NCI-H524 (cell line): ENCODE results near the gene PCNX1.

ENCODE experiments used
- DNase-seq, 2 experiments: peaks; one replicate each; lab custom pipeline; 2025; lab: John Stamatoyannopoulos, UW

The PCNX1 gene

DNA sequence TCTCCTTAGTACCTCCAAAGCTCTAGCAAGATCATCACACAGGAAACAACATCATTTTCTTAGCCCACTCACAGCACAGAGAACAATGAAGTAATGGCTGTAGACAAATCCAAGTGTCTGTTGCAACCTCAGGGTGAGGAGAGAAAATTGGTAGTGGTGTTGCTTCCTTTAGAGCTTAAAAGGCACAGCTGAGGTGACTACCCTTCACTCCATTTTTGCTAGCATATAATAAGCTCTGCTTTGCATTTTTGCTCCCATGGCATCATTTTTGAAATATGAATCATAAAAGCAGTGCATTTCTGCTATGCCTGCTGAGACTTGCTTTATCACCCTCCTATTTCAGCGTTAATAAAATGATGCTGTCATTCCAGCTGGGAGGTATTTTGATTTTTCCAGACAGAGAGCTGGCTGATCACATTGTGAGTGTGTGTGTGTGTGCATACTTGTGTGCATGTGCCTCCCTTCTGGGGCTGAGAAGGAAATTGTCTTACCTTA lies 18.5 kb upstream of the PCNX1 start:
- DNase-seq, result no peak

DNA sequence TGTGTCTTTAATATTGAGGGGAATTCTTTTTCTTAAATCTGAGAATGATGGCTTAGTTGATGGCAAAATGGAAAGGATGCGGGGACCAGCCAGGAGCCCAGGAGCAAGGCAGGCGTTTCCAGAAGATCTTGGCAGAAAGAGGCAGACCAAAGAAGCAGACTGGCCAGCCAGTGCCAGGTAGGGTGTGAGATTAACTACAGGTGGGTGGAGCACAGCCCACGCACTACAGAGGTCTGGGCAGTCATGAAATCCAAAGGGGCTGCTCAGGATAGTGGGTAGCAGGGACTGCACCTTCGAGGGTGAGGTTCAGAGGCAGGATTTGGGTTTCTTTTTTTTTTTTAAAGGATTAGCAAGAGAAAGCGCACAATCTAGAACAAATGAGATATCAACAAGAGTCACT lies 17.7 kb upstream of the PCNX1 start:
- no peak for DNase-seq

DNA sequence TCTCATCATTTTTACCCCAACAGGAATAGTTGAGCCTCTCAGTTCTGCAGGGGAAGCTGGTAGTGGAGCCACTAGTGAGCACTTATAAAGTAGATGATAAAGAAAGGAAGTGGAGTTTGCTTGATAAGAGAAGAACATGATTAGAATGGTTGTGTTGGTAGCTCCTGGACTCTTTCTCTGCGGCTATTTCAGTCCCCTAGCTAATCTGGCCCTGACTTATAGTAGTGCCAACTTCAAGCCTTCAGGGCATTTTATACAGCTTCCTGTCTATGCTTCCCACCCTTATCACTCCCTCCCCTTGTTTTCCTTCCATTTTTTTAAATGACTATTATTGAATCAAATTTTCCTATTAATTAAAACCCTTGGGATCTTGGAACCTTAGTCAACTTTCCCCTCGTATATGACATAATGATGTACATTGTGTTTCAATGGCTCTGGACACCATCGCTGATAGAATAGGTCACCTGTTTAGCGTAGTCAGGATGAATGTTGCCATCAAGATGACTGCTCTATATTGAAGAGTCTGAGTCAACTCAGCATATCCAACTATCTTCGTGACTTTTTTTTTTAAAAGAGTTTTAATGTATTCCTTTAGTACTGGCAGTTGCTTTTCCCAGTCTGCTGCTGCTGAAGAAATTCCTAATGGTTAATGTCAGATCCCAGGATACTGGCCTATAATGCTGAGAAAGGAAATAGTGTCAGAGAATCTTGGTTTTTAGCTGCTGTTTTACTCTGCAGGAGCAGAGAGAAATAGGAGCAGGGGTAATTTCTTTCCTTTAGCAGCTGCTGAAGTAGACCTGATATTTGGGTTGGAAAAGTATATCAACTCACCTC lies 16.2 kb upstream of the PCNX1 start:
- DNase-seq, result no peak

DNA sequence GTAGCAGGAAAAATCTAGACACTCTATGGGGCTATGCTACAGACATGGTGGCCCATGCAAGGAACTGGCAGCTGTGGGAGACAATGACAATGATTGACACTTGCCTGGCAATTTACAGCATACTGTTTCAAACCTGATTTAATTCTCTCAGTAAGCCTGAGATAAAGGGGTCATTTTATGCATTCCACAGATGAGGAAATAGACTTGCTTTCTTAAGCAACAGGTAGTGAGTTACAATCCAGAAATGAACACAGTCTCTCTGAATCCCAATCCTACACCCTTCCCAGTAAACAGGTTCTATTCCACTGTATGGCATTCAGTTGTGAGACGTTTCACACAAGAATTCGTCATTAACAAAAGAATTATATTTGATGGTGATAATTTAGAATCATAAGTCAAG lies 15.5 kb upstream of the PCNX1 start:
- no peak for DNase-seq

DNA sequence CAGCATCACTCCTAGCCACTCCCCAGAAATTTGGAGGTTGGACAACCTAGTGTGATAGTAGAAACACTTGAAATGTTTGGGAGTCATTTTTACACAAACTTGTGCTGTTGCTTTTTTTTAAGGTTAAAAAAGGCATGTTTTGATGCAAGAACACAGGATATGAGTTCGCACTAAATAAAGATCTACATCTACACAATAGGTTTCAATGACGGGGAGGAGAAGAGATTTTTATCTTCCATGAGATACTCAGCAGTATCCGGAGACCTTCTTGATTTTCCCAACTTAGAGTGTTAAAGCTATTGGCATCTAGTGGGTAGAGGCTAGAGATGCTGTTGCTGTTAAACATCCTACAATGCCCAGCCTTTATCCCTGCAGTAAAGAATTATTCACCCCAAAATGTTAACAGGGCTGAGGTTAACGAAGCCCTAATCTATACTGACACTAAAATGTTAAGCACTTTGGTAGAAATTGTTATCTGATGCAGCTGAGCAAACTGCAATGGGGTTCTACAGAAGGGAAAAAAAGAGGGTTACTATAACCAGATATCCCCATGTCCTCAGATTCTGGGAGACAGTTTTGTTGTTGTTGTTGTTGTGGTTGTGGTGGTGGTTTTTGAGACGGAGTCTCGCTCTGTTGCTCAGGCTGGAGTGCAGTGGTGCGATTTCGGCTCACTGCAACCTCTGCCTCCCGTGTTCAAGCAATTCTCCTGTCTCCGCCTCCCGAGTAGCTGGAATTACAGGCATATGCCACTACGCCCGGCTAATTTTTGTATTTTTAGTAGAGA lies 14.0 kb upstream of the PCNX1 start:
- no peak for DNase-seq

DNA sequence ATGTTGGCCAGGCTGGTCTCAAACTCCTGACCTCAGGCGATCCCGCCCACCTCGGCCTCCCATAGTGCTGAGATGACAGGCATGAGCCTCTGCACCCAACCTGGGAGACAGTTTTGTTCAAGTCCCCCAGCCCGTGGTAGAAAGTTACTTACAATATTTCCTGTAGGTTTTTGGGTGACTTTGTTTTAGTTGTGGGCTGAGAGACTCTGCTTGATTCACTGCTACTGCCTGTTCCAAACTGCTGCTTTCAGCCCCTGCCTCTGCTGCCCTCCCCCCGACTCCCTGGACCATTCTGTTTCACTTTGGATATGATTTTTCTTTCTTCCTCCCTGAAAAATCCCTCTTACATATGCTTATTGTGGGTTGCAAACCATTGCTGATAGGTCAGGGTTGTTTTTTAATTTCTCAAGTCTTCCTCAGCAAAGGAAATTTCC lies 13.4 kb upstream of the PCNX1 start:
- no peak for DNase-seq

DNA sequence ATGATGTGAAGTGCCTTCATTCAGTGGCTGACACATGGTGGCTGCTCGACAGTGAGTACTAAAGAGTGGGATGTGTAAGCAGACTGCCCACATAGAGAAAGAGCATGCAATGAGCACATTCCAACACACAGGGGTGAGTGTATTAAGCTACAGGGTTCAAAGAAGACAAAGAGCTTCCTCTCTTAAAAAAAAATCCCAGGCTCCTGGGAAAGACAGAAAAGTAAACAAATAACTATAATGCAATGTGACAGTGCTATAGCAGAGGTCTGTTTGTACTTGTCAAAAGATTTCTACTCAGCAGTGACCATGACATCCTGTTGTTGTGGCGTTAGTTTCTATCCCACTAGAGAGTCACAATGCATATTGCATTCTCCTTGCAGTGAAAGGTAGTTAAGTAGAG lies 12.4 kb upstream of the PCNX1 start:
- DNase-seq, result no peak

DNA sequence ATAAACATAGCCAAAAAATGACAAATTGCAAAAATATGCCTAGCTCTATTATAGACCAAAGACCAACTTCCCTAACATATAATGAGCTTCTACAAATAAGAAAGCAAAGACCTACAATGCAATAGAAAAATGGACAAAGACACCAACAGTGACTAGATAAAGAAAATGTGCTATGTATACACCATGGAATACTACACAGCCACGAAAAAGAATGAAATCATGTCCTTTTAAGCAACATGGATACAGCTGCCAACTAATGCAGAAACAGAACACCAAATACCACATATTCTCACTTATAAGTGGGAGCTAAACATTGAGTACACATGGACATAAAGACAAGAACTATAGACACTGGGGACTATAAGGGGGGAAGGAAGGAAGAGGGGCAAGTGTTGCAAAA lies 10.9 kb upstream of the PCNX1 start:
- DNase-seq, result no peak

DNA sequence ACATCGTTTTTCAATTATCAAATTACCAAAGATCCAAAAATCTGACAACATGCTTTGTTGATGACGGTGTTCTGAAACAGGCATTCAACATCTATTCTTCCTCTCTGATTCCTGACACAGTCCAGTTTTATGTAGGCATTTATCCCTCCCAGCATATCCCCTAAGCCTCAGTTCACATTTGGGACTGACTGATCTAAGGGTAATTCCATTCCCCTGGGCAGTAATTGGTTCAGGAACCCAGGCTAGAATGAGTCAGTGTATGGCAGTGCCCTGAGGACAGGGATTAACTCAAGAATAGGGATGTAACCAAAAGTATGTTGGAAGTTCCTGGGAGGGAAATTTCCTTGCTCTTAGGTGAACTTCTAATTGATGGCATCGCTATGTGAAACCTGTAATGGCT lies 10.3 kb upstream of the PCNX1 start:
- no peak for DNase-seq

DNA sequence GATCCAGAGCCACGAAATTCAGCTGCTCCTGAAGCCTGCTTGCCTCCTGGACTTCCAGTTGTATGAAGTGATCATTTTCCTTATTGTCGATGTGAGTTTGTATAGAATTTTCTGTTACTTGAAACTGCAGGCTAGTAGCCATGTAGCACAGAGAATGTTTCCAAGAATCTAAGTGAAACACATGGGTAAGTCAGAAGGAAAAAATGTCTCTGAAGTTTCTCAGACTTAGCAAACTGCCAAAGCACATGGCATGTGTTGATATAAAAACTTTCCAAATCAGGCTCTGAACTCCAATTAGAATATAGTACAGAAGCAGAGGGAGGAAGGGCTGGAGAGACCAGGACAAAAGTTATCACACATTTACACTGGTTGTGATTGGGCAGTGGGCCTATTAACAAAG lies 9.8 kb upstream of the PCNX1 start:
- no peak for DNase-seq

DNA sequence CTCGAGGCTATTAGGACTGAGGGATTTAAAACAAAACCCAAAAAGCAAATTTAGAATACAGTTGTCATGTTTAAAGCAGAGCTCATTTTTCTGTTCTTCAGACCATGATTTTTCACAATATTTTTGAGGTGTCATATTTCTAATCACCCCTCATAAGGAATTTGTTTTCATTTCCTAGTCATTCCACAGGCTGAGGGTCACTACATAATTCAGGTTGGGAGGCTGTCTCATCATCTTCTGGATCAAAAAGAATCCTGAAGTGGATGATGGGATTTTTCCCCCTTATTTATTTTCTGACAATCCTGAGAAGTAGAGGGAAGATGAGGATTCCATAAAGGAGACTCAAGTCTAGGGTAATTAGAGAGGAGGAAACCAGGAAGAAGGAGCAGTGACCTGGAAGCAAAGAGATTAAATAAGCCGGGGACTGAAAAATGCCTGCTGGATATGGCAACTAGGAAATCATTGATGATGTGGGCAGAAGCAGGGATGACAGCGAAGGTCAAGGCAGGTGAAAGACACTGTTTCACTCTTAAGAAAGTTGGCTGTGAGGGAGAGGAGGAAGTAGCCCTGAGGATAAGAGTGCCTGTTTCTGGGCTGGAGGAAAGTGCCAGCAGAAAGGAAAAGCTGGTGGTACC lies 9.0 kb upstream of the PCNX1 start:
- no peak for DNase-seq

DNA sequence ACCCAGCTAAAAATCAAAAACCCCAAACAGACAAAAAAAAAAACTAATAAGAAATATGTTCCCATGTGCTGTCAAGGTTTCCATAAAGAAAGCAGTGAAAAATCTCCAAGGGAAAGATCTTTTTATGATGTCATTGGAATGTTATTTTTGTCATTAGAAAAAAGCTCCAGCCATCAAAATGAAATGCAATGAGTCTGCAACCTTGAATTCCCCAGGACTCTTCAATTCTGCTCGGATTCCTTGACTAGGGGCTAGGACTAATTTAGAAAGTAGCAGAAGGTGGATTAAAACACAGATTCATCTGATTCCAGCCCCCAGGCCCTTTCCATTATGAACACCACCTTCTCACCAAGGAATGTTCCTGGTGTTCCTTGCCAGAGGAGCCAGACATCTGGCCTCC lies 6.0 kb upstream of the PCNX1 start:
- no peak for DNase-seq

DNA sequence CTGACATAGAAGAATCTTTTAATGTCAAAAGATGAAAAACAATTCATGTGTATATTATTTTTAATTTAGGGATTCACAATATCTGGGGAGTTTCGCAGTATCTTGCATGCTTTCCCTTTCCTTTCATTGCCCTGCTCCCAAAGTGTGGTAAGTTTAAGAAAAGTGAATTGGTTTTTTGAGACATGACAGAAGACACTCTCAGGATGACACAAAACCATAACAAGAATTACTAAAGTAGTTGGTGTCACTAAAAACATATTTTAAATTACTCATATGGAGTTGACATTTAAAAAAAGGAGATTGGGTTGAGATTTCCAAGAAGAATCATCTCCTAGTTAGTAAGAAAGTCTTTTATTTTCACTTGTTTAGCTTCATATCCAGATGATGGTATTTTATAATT lies 5.1 kb upstream of the PCNX1 start:
- DNase-seq, result no peak

DNA sequence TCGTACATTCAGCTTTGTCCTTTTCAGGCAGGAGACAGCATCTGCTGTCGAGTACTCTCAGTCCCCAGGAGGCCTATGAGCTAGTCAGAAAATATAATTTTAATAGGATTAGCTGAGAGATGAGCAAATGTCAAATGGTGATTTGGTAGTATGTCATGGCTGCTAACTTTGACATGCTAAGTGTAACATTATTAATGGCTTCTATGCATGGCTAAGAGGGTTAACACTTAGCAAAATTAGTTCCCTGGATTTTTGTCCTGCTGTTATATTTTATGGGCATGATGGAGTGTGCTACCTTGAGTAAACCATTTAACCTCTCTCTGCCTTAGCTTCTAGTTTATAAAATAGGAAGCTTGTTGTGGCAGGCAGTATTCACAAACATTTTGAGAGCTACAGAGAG lies 2.9 kb upstream of the PCNX1 start:
- peak; percentile 97 to 99 for DNase-seq

DNA sequence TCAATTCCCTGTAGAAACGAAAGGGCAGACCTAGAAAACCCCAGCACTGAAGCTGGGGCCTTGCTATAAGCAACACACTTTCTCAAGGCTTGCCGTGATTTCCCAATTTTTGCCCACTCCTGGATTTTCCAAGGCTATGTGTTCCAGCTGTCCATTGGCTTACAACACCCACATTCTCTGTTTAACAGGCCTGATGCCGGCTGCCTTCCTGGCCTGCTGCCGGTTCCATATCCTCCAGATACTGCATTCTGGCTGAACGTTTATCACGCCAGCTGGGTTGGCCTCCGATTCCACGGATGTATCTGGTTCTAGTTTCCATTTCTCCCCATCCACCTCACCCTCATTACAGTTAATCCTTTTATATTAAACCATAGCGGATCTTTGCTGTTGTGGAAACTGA lies 2.0 kb upstream of the PCNX1 start:
- peak; percentile 84 to 90 for DNase-seq

DNA sequence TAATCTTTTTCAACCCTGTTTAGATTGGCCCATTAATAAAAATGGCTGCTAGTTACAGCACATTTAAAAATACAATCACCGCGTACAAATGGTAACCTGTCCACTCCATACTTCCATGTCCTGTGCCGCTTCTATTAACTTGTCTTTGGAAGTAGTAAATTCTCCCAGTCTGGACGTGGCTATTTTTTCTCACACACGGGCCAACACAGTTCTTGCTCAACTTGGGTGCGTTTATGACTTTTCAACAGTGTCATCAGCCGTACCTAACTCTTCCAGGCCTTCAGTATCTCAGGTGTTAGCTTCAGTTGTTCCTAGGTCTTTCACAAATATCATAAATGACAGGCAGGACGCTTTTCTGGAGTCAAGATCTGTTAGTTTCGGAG lies 475 bp upstream of the PCNX1 start:
- DNase-seq, result no peak

DNA sequence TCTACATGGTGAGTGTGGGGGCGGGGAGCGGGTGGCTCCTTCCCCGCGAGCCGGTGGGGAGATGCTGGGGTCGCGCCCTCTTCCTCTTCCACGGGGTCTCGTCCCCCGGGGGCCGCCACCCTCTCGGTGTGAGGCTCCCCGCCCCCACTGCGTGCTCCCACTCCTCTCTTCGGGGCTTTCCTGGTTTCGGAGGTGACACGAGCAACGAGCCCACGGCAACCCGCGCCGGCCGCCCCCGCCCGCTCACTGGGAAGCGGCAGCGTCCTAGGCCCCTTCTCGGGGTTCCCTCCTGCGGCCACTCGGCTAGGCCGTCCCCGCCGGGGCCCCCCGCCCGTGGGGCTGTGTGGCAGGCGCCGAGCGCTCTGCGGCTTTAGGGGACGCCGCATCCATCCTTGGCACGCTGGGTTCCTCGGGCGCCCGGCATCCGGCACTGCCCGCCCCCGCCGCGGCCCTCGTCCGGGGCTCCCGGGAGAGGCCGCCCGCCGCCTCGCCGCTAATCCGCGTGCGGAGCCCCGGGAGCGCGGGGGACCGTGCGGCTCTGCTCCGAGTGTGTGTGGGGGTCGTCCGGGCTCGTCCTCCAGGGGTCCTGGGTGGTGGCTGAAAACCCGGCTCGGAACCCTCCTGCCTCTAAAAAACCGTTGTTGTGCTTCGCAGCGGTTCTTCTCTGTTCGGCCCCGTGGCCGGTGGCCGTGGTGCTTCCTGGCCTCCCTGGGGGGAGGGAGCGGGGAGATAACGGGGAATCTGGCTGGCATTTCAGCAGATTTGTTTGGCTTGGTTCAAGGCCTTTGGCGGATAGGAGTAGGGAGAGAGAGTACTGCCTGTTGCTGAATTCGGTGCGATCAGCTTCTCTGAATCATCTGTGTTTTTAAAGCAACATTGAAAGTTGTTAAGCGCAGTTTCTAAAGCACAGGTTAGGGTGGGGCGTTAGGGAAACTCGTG lies 1.0 kb downstream of the PCNX1 start:
- DNase-seq, result peak; percentile 36 to 55

DNA sequence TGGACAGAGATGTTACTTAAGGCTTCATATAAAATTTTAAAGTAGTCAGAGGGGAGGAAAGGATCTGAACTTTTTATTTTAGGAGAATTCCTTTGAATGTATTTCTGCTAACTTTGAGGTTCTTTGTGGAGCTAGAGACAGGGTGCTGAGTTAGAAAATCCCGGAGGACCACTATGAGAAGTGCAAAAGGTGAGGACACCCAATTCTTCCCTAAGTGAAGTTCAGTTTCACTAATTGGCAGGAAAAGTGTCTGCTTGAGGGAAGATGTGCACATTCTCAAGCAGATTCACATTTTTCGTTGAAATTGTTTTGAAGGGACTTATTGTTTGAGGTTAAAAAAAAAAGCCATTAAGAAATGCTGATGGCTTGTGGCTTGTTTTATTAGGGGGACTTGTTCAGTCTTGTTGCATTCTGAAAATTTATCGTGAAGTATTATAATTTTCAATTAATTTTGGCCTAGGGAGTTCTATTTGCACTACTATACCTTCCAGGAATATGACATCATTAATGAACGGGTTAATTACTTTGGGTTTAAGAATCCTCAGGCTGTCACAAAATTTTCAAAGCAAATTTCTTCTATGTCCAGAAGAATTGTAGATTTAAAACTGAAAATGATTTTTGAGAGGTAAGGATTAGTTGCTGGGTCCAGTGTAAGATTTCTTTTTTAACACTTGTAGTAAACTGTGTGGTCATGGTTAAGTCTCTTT lies 1.8 kb downstream of the PCNX1 start:
- no peak for DNase-seq

DNA sequence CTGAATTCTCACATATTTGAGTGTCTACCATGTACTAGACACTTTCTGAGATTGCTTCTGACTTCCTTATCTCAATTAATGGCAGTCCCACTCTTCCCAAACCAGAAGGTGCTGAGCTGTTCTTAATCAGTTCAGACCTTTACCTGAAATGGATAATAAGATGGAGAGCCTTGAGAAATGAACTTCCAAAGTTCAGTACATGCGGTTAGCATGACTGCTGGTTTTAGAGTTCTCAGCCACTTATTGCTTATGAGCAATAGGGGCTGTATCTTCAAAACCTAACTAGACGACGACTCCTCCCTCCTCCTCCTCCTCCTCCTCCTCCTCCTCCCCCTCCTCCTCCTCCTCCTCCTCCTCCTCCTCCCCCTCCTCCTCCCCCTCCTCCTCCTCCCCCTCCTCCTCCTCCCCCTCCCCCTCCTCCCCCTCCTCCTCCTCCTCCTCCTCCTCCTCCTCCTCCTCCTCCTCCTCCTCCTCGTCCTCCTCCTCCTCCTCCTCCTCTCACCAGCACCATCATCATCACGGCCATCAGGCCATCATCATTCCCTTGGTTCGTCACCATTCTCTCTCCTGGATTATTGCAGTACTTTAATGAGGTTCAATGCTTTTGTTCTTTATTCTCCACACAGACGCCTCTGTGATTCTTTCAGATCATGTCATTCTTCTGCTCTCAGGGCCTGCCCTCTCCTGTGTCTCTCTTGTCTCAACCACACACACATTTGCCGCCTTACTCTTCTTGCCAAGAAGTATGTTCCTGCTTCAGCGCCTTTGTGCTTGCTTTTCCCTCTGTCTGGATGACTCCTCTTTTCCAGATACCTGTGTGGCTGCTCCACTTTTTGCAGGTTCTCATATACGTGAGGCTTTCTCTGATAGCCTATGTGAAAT lies 2.7 kb downstream of the PCNX1 start:
- DNase-seq, result no peak

DNA sequence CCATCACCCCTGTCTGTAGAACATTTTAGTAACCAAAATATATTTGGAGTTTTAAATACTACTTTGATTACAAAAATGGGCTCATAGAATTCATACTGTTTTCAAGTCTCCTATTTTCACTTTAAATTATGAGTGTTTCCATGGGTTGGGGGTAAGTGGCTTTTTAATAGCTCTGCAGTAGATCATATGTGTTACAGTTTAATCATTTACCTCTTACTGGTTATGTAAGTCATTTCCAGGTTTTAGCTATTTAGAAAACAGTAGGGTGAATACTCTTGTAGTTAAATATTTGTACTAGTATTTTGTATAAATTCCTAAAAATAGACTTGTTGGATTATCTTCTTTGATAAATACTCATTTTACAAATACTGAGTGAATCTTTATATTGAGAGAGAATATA lies 8.2 kb downstream of the PCNX1 start:
- DNase-seq, result no peak
